H1 (cell line): ENCODE measurements around the gene PLCL1. TPM values are rescaled to one million over a fixed set of nuclear protein-coding genes. Genes with fewer than 3 reads are reported as not detected.

Source experiments
- CTCF ChIA-PET: fragments of 300-600 bp; sonication (Branson Sonifier 250); formaldehyde crosslinking; loops from one replicate; lab custom pipeline; 2021; ENCODE audit not compliant: partially characterized antibody; lab: Charles Lee
- POLR2A ChIA-PET: fragments of 300-600 bp; sonication (Branson Sonifier 250); formaldehyde crosslinking; loops from one replicate; lab custom pipeline; 2021; ENCODE audit warnings: inconsistent platforms; ENCODE audit not compliant: partially characterized antibody; lab: Charles Lee
- DNase-seq, 2 experiments: peaks; one replicate each; pipeline versions ENCODE4 v3.0.0 to v3.0.0-alpha.2; 2010 to 2022; ENCODE audit warnings: low spot score in 2 of 2, low read depth in 1 of 2, mixed read lengths in 1 of 2
- FAIRE-seq: peaks from 2 replicates; lab custom pipeline; 2011; peaks lifted over from hg19 to GRCh38; lab: Jason Lieb, UNC
- H2AFZ ChIP-seq: 2 replicates; pipeline ENCODE4 v1.8.1; 2012; ENCODE audit warnings: low read length, inconsistent platforms
- H2AK5ac ChIP-seq: 2 replicates; pipeline ENCODE4 v1.6.1; 2013; ENCODE audit warnings: low read depth, low read length
- H2BK120ac ChIP-seq: replicated peaks from 2 replicates; pipeline ENCODE3; 2013; ENCODE audit warnings: low read depth, low read length, inconsistent platforms
- H2BK12ac ChIP-seq: 2 replicates; pipeline ENCODE4 v1.6.1; 2013; ENCODE audit warnings: low read depth, low read length
- H2BK15ac ChIP-seq: 2 replicates; pipeline ENCODE4 v1.6.1; 2013; ENCODE audit warnings: low read length
- H2BK20ac ChIP-seq: 2 replicates; pipeline ENCODE4 v1.6.1; 2013; ENCODE audit warnings: low read length
- H2BK5ac ChIP-seq: 2 replicates; pipeline ENCODE4 v1.6.1; 2013; ENCODE audit warnings: low read depth, low read length
- H3K14ac ChIP-seq: 2 replicates; pipeline ENCODE4 v1.6.1; 2013; ENCODE audit warnings: inconsistent platforms; ENCODE audit not compliant: insufficient read length
- H3K18ac ChIP-seq: 2 replicates; pipeline ENCODE4 v1.6.1; 2013; ENCODE audit warnings: low read length; ENCODE audit errors: extremely low read depth
- H3K23ac ChIP-seq: 2 replicates; pipeline ENCODE4 v1.6.1; 2013; ENCODE audit warnings: inconsistent platforms; ENCODE audit not compliant: insufficient read length
- H3K23me2 ChIP-seq: 2 replicates; pipeline ENCODE4 v1.6.1; 2013; ENCODE audit warnings: low read depth, low read length
- H3K27ac ChIP-seq: 2 replicates; pipeline ENCODE4 v1.6.1; 2011; ENCODE audit warnings: low read depth, low read length, inconsistent platforms
- H3K27me3 ChIP-seq, 4 experiments: replicated peaks in 1 of 4; 1 replicate in 1 of 4; 2 replicates in 3 of 4; pipeline versions ENCODE4 v1.6.1 to v1.8.1; 2011 to 2013; ENCODE audit warnings: low read length in 3 of 4, mild to moderate bottlenecking in 3 of 4, inconsistent platforms in 2 of 4, mixed read lengths in 2 of 4, moderate library complexity in 1 of 4; ENCODE audit not compliant: control insufficient read depth in 3 of 4, insufficient read depth in 3 of 4; ENCODE audit errors: extremely low read depth in 1 of 4
- H3K36me3 ChIP-seq, 4 experiments: 2 replicates each; pipeline versions ENCODE4 v1.6.1 to v1.8.1; 2011 to 2013; ENCODE audit warnings: mild to moderate bottlenecking in 4 of 4, low read length in 3 of 4, moderate library complexity in 2 of 4, control low read depth in 1 of 4, inconsistent platforms in 1 of 4; ENCODE audit not compliant: insufficient read depth in 4 of 4, control insufficient read depth in 2 of 4
- H3K4ac ChIP-seq: replicated peaks from 2 replicates; pipeline ENCODE3; 2013; ENCODE audit warnings: low read length, low read depth, mixed read lengths, inconsistent platforms; ENCODE audit not compliant: insufficient read length
- H3K4me1 ChIP-seq, 4 experiments: replicated peaks in 1 of 4; 1 replicate in 1 of 4; 2 replicates in 3 of 4; pipeline versions ENCODE4 v1.6.1 to v1.8.1; 2011 to 2013; ENCODE audit warnings: low read length in 3 of 4, inconsistent platforms in 2 of 4, mixed read lengths in 1 of 4; ENCODE audit not compliant: insufficient read depth in 4 of 4, control insufficient read depth in 3 of 4
- H3K4me2 ChIP-seq, 2 experiments: 2 replicates each; pipeline versions ENCODE4 v1.6.1 to v1.8.1; 2011 to 2013; ENCODE audit warnings: low read depth in 2 of 2, low read length in 2 of 2, control low read depth in 1 of 2, inconsistent platforms in 1 of 2, mild to moderate bottlenecking in 1 of 2; ENCODE audit not compliant: insufficient read depth in 1 of 2
- H3K4me3 ChIP-seq, 4 experiments: fragments of 200-600, 300-600 bp in 1 of 4; sonication (generic), shearing (Covaris generic), sonication (Bioruptor Twin) in 1 of 4; 2 replicates each; pipeline versions ENCODE4 v1.5.1 to v1.8.1; 2011 to 2016; ENCODE audit warnings: low read length in 4 of 4, low read depth in 3 of 4, control low read depth in 2 of 4, inconsistent platforms in 2 of 4, mild to moderate bottlenecking in 2 of 4, mixed read lengths in 1 of 4, moderate library complexity in 1 of 4; ENCODE audit not compliant: insufficient read depth in 2 of 4; ENCODE audit errors: extremely low read depth in 1 of 4
- H3K56ac ChIP-seq: replicated peaks from 2 replicates; pipeline ENCODE3; 2013; ENCODE audit warnings: low read depth, mild to moderate bottlenecking, mixed read lengths, low read length, inconsistent platforms; ENCODE audit not compliant: insufficient read length
- H3K79me1 ChIP-seq: 2 replicates; pipeline ENCODE4 v1.6.1; 2013; ENCODE audit warnings: low read depth, low read length, control low read depth
- H3K79me2 ChIP-seq, 2 experiments: 2 replicates each; pipeline versions ENCODE4 v1.6.1 to v1.8.1; 2012 to 2013; ENCODE audit warnings: low read length in 2 of 2, mild to moderate bottlenecking in 2 of 2, inconsistent platforms in 1 of 2; ENCODE audit not compliant: insufficient read depth in 2 of 2, control insufficient read depth in 1 of 2
- H3K9ac ChIP-seq, 4 experiments: replicated peaks in 1 of 4; 1 replicate in 1 of 4; 2 replicates in 3 of 4; pipeline versions ENCODE4 v1.6.1 to v1.8.1; 2011 to 2013; ENCODE audit warnings: low read depth in 3 of 4, low read length in 3 of 4, control low read depth in 2 of 4, mild to moderate bottlenecking in 2 of 4, moderate library complexity in 2 of 4, inconsistent platforms in 1 of 4; ENCODE audit errors: extremely low read depth in 1 of 4
- H3K9me3 ChIP-seq, 2 experiments: 2 replicates each; pipeline versions ENCODE4 v1.6.1 to v1.8.1; 2012 to 2013; ENCODE audit warnings: mild to moderate bottlenecking in 2 of 2, moderate library complexity in 2 of 2, control low read depth in 1 of 2, inconsistent platforms in 1 of 2, low read depth in 1 of 2, low read length in 1 of 2, mixed read lengths in 1 of 2; ENCODE audit not compliant: insufficient read depth in 2 of 2
- H4K20me1 ChIP-seq, 2 experiments: replicated peaks in 1 of 2; 2 replicates each; pipeline versions ENCODE3 to v1.8.1; 2011 to 2013; ENCODE audit warnings: inconsistent platforms in 2 of 2, low read length in 2 of 2, mild to moderate bottlenecking in 1 of 2; ENCODE audit not compliant: insufficient read depth in 2 of 2, control insufficient read depth in 1 of 2
- H4K5ac ChIP-seq: 2 replicates; pipeline ENCODE4 v1.6.1; 2013; ENCODE audit warnings: low read length, low read depth, mixed read lengths, inconsistent platforms; ENCODE audit not compliant: insufficient read length
- H4K8ac ChIP-seq: 2 replicates; pipeline ENCODE4 v1.8.0; 2013; ENCODE audit warnings: mild to moderate bottlenecking, moderate library complexity, low read length, inconsistent platforms; ENCODE audit not compliant: insufficient read depth; ENCODE audit errors: extremely low read depth
- H4K91ac ChIP-seq: replicated peaks from 2 replicates; pipeline ENCODE3; 2013; ENCODE audit warnings: low read length, mixed read lengths, inconsistent platforms; ENCODE audit not compliant: insufficient read length
- EGR1 ChIP-seq: IDR thresholded peaks from 2 replicates; pipeline ENCODE4 v1.6.1; 2011; ENCODE audit warnings: low read depth, low read length, borderline replicate concordance
- TCF12 ChIP-seq: IDR thresholded peaks from 2 replicates; pipeline ENCODE4 v1.6.1; 2011; ENCODE audit warnings: low read depth, mild to moderate bottlenecking, low read length
- WGBS, 2 experiments: shearing (Covaris generic) in 1 of 2; methylation state at CpG; one replicate each; pipeline versions ENCODE4 v1.1.6 to v1.1.7; 2013 to 2015; ENCODE audit warnings: low lambda C conversion rate in 2 of 2, mixed read lengths in 2 of 2, inconsistent platforms in 1 of 2, low coverage in 1 of 2, missing lambda C conversion rate in 1 of 2; ENCODE audit not compliant: insufficient replicate concordance in 2 of 2, insufficient coverage in 1 of 2, insufficient read length in 1 of 2; ENCODE audit errors: extremely low coverage in 1 of 2, missing lambda C conversion rate in 1 of 2; 5-methylcytosine and 5-hydroxymethylcytosine counted together
- polyA plus RNA-seq, 7 experiments: library from polyadenylated mRNA; depleted of rRNA in 3 of 7; stranded (reverse) in 5 of 7; unstranded in 2 of 7; fragments of >200 nt in 5 of 7; fragments of 200-250 nt in 2 of 7; gene quantifications; 1 replicate in 5 of 7; 2 replicates in 1 of 7; 4 replicates in 1 of 7; pipeline versions ENCODE4 v1.2.1 to v1.2.3, GENCODE V29; 2011 to 2013; ENCODE audit warnings: missing spikeins in 2 of 7, mixed read lengths in 2 of 7
- total RNA-seq: library from RNA; stranded (reverse); fragmentation: NEBNext Ultra II Directional; extraction: Animal tissue kit (Norgen Biotek cat#: 25700); gene quantifications from 2 replicates; pipeline ENCODE4 v1.2.1, GENCODE V29; 2021

The PLCL1 gene
- total and polyA plus RNA-seq, 2 of the 8 experiments (the other 6 are each of a cell fraction or from before 2014, with no cell fraction given): not detected

GRCh38 chr2:197846777-197847176, 42.4 kb downstream of the PLCL1 start:
- WGBS, 2 experiments: 60% methylated on average over 3 of the region's 3 CpGs; no CpG with 5 or more reads in 1 of the 2 experiments
- FAIRE-seq (no peak), DNase-seq (no peak)
- H3K23ac ChIP-seq: no peak overlapping the region
- no peak overlapping the region for H4K5ac ChIP-seq
- no peak overlapping the region for H4K8ac ChIP-seq
- POLR2A ChIA-PET: no interaction called here
- CTCF ChIA-PET: interaction anchor here (1.5 kb wide), 1 partner anchor 450 kb away, joined by 3 read pairs; no protein-coding TSS in a partner anchor
- no peak overlapping the region for H3K18ac ChIP-seq
- H3K36me3 ChIP-seq: no peaks in the 10 kb centered on the region
- no peak for TF ChIP-seq TCF12
- no peak for TF ChIP-seq EGR1
- no peak overlapping the region for H2BK5ac ChIP-seq
- no peaks in the 10 kb centered on the region for H3K79me1 ChIP-seq
- H4K91ac ChIP-seq: no peak overlapping the region
- no peaks in the 10 kb centered on the region for H3K79me2 ChIP-seq
- H3K23me2 ChIP-seq: no peaks in the 10 kb centered on the region; the same call in 1 of the 2 replicates
- H4K20me1 ChIP-seq: no peaks in the 10 kb centered on the region
- no peak overlapping the region for H2AFZ ChIP-seq
- no peak overlapping the region for H3K56ac ChIP-seq
- no peak overlapping the region for H3K4me2 ChIP-seq
- H3K9me3 ChIP-seq: no peaks in the 10 kb centered on the region
- no peak overlapping the region for H3K4me3 ChIP-seq
- no peak overlapping the region for H3K27ac ChIP-seq
- H2AK5ac ChIP-seq: no peak overlapping the region
- H3K27me3 ChIP-seq: no peaks in the 10 kb centered on the region
- no peak overlapping the region for H3K14ac ChIP-seq
- no peak overlapping the region for H2BK120ac ChIP-seq
- no peak overlapping the region for H2BK15ac ChIP-seq
- H3K9ac ChIP-seq: no peak overlapping the region
- H3K4ac ChIP-seq: no peak overlapping the region
- no peaks in the 10 kb centered on the region for H3K4me1 ChIP-seq
- no peak overlapping the region for H2BK20ac ChIP-seq
- H2BK12ac ChIP-seq: no peak overlapping the region
